ENCODE data around the gene FBLN1.

- TF ChIP-seq, protein P1, sequence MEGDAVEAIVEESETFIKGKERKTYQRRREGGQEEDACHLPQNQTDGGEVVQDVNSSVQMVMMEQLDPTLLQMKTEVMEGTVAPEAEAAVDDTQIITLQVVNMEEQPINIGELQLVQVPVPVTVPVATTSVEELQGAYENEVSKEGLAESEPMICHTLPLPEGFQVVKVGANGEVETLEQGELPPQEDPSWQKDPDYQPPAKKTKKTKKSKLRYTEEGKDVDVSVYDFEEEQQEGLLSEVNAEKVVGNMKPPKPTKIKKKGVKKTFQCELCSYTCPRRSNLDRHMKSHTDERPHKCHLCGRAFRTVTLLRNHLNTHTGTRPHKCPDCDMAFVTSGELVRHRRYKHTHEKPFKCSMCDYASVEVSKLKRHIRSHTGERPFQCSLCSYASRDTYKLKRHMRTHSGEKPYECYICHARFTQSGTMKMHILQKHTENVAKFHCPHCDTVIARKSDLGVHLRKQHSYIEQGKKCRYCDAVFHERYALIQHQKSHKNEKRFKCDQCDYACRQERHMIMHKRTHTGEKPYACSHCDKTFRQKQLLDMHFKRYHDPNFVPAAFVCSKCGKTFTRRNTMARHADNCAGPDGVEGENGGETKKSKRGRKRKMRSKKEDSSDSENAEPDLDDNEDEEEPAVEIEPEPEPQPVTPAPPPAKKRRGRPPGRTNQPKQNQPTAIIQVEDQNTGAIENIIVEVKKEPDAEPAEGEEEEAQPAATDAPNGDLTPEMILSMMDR (IDR thresholded peaks at IDR 0.05): no peak
- TF ChIP-seq POLR2A (IDR thresholded peaks at IDR 0.05): no peak
Observed at GRCh38 chr22:45586651-45587405, 84.1 kb downstream of the FBLN1 start.
